Esophagus squamous epithelium (tissue), 5 donors: ENCODE results near the gene MFAP3. TPM values are rescaled to one million over a fixed set of nuclear protein-coding genes. Genes with fewer than 3 reads are reported as not detected.

Source experiments
- DNase-seq: peaks from one replicate; lab custom pipeline; 2025; lab: John Stamatoyannopoulos, UW
- H3K27ac ChIP-seq, 4 donors: fragments of 200-600 bp; sonication (generic); one replicate each; pipeline ENCODE4 v1.5.1; 2016 to 2019; ENCODE audit warnings: mild to moderate bottlenecking in 1 of 4
- H3K27me3 ChIP-seq, 4 donors: fragments of 200-600 bp; sonication (generic); 1 replicate in 3 of 4; 2 replicates in 1 of 4; pipeline versions ENCODE4 v1.5.1 to v1.6.0; 2017 to 2021; ENCODE audit warnings: antibody characterized with exemption in 1 of 4
- H3K36me3 ChIP-seq, 3 donors: fragments of 200-600 bp; sonication (generic); one replicate each; pipeline ENCODE4 v1.5.1; 2016 to 2019
- H3K4me1 ChIP-seq, 3 donors: fragments of 200-600 bp; sonication (generic); one replicate each; pipeline ENCODE4 v1.5.1; 2017 to 2019
- H3K4me3 ChIP-seq, 4 donors: fragments of 200-600 bp; sonication (generic); 1 replicate in 3 of 4; 2 replicates in 1 of 4; pipeline ENCODE4 v1.5.1; 2016 to 2019; ENCODE audit warnings: mild to moderate bottlenecking in 2 of 4, moderate library complexity in 1 of 4
- H3K9me3 ChIP-seq, 3 donors: fragments of 200-600 bp; sonication (generic); one replicate each; pipeline ENCODE4 v1.5.1; 2016 to 2019
- POLR2A ChIP-seq, 4 donors: fragments of 450-650 bp; IDR thresholded peaks; one replicate each; pipeline ENCODE4 v1.6.1; 2017; ENCODE audit warnings: antibody characterized with exemption in 4 of 4, mild to moderate bottlenecking in 4 of 4, moderate library complexity in 3 of 4
- WGBS, 2 donors: methylation state at CpG; one replicate each; pipeline ENCODE4 v1.1.5; 2018; 5-methylcytosine and 5-hydroxymethylcytosine counted together
- intact Hi-C: fragments of 100-400 bp; cut with DNase I; formaldehyde crosslinking; loops from one replicate; pipeline ENCODE4 v1.15.0; 2022
- total RNA-seq, 4 donors: library from RNA; depleted of rRNA; stranded (reverse); fragments of >200 nt; gene quantifications; one replicate each; pipeline ENCODE4 v1.1.0, GENCODE V29; 2016
- TF ChIP-seq, protein P1 (sequence below), 6 experiments: fragments of 450-650 bp in 4 of 6; fragments of 200-600 bp in 2 of 6; sonication (generic) in 2 of 6; IDR thresholded peaks; one replicate each; pipeline ENCODE4 v1.5.1; 2016 to 2019; ENCODE audit warnings: antibody characterized with exemption in 6 of 6, mild to moderate bottlenecking in 4 of 6, moderate library complexity in 4 of 6
- donor health status: DM: yes; HTN: yes; CAD: no.

Gene MFAP3
- total RNA-seq, 4 donors from 2014 or later: 29.0 to 58.1 (median 45.5) TPM

DNA sequence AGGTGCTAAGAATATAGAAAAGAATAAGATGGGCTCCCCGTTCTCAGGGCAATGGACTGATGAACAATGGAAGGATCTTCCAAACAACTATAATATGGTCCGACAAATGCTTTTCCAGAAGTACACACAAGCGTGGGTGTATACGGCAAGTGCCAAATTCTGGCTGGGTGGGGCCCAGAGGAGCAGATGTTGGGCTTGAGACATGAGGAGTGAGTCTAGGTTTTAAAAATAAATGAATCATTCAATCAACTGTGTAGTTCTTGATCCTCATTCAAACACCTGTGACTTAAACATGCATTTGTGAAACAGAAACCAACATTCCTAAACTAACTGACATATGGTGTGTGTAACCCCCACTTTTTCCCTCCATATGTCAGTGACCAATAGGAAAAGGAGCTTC is 47.9 kb downstream of the MFAP3 start:
- TF ChIP-seq, protein P1, sequence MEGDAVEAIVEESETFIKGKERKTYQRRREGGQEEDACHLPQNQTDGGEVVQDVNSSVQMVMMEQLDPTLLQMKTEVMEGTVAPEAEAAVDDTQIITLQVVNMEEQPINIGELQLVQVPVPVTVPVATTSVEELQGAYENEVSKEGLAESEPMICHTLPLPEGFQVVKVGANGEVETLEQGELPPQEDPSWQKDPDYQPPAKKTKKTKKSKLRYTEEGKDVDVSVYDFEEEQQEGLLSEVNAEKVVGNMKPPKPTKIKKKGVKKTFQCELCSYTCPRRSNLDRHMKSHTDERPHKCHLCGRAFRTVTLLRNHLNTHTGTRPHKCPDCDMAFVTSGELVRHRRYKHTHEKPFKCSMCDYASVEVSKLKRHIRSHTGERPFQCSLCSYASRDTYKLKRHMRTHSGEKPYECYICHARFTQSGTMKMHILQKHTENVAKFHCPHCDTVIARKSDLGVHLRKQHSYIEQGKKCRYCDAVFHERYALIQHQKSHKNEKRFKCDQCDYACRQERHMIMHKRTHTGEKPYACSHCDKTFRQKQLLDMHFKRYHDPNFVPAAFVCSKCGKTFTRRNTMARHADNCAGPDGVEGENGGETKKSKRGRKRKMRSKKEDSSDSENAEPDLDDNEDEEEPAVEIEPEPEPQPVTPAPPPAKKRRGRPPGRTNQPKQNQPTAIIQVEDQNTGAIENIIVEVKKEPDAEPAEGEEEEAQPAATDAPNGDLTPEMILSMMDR (IDR thresholded peaks at IDR 0.05): no peak
- TF ChIP-seq POLR2A (IDR thresholded peaks at IDR 0.05): no peak
- intact Hi-C loops: no loop called here
- WGBS, 2 donors: 52 to 56% methylated on average over 4 of the region's 4 CpGs
- Histone ChIP-seq H3K4me1 (peaks cover 0 to 3% (median 0%) of the 10 kb centered on the region in 3 donors), H3K4me3 (no peak overlapping the region), H3K36me3 (no peaks in the 10 kb centered on the region), H3K27ac (no peak overlapping the region), H3K27me3 (no peaks in the 10 kb centered on the region), H3K9me3 (no peaks in the 10 kb centered on the region)
- no peak for DNase-seq

DNA sequence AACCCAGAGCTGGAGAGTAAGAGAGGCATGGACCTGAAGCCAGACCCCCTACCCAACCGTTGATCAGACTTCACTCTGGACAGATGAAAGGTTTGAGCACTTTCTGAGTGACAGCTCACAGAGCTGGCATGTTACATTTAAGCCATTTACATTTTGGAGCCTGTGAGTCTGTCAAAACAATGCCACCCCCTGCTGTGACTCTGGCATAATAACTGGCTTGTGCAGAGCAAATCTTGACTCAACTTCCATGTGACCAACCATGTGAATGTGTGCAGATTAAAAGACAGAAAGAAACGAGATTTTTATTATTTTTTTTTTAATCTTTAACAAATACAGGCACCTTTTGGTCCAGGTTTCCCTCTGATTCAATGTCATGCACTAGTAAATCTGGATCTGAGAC is 48.5 kb downstream of the MFAP3 start:
- no peak overlapping the region for H3K27ac ChIP-seq
- H3K4me1 ChIP-seq: peaks cover 0 to 8% (median 0%) of the 10 kb centered on the region in 3 donors
- no peak overlapping the region for H3K4me3 ChIP-seq
- no peaks in the 10 kb centered on the region for H3K9me3 ChIP-seq
- TF ChIP-seq, protein P1 (IDR thresholded peaks at IDR 0.05): no peak
- no peak for TF ChIP-seq POLR2A (IDR thresholded peaks at IDR 0.05)
- intact Hi-C loops: no loop called here
- no peak for DNase-seq
- no peaks in the 10 kb centered on the region for H3K27me3 ChIP-seq
- no peaks in the 10 kb centered on the region for H3K36me3 ChIP-seq
- WGBS, 2 donors: 33 to 34% methylated on average over 2 of the region's 2 CpGs

DNA sequence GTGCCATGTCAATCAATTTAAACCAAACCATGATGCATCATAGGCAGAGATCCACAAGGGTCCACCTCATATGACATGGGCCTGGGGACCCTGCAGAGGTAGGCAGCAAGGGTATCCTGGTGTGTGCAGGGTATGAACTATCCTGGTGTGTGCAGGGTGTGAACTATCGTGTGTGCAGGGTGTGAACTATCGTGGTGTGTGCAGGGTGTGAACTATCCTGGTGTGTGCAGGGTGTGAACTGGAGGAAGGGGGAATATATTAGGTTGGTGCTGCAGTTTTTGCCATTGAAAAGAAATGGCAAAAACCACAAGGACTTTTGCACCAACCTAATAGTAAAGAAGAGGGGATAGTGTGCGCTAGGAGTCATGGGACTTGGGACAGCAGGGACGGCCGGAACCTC is 50.0 kb downstream of the MFAP3 start:
- Histone ChIP-seq H3K4me1 (peaks cover 0 to 8% (median 0%) of the 10 kb centered on the region in 3 donors), H3K36me3 (no peaks in the 10 kb centered on the region), H3K4me3 (no peak overlapping the region), H3K27me3 (no peaks in the 10 kb centered on the region), H3K27ac (no peak overlapping the region), H3K9me3 (no peaks in the 10 kb centered on the region)
- WGBS, 2 donors: 93 to 95% methylated on average over 5 of the region's 5 CpGs
- intact Hi-C loops: no loop called here
- no peak for DNase-seq
- TF ChIP-seq, protein P1 (IDR thresholded peaks at IDR 0.05): no peak
- TF ChIP-seq POLR2A (IDR thresholded peaks at IDR 0.05): no peak

DNA sequence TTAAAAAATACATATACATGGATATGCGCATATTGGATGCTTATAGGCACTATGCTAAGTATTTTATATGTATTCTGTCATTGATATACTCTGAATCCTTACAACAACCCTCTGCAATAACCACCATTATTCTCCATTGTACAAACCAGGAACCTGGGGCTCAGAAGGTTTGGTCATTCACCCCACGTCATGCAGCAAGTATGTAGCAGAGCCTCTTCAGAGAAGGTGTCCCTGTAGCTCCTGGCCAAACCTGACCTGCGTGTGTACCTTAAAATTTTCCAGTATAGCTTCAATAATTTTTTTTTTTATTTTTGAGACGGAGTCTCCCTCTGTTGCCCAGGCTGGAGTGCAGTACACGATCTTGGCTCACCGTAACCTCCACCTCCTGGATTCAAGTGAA is 51.9 kb downstream of the MFAP3 start:
- H3K27me3 ChIP-seq: no peaks in the 10 kb centered on the region
- WGBS, 2 donors: 83 to 90% methylated on average over 6 of the region's 6 CpGs
- no peak overlapping the region for H3K4me3 ChIP-seq
- H3K9me3 ChIP-seq: no peaks in the 10 kb centered on the region
- TF ChIP-seq, protein P1 (IDR thresholded peaks at IDR 0.05): no peak
- TF ChIP-seq POLR2A (IDR thresholded peaks at IDR 0.05): no peak
- no peaks in the 10 kb centered on the region for H3K36me3 ChIP-seq
- no peak for DNase-seq
- H3K27ac ChIP-seq: no peak overlapping the region
- intact Hi-C loops: no loop called here
- H3K4me1 ChIP-seq: peaks cover 0 to 8% (median 0%) of the 10 kb centered on the region in 3 donors

DNA sequence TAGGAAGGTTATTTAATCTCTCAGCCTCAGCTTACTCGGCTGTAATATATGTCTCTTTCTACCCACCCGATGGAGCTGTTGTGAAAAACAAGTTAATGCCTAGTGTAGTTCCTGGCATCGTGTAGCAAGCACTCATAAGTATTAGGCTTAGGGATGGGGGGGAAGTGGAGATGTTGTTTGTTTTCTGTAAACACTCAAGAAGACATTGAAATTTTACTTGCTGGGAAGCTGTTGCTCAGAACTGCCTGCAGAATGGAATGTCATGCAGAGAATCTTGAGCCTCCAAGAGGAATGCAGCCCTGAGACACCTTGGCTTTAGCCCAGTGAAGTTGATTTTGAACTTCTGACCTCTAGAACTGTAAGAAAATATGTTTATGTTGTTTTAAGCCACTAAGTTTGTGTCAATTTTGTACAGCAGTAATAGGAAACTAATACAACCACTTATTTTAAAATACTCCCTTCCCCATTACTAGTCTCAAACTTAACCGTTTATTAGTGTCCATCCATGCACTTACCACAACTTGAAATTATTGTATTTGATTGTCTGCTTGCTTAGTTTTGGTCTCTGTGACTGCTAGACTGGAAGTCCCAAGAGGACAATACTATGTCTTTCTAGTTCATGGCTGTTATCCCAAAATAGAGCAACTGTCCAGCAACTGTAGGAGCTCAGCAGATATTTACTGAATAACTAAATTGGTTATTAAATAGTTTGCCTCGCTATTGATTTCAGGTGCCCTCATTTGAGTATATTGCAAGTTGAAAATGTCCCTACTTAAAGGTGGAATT is 53.8 kb downstream of the MFAP3 start:
- H3K4me3 ChIP-seq: no peak overlapping the region
- WGBS, 2 donors: 54 to 62% methylated on average over 5 of the region's 5 CpGs
- no peaks in the 10 kb centered on the region for H3K27me3 ChIP-seq
- peaks cover 0 to 5% (median 0%) of the 10 kb centered on the region in 3 donors for H3K4me1 ChIP-seq
- DNase-seq: no peak
- intact Hi-C loops: no loop called here
- no peak overlapping the region for H3K27ac ChIP-seq
- no peaks in the 10 kb centered on the region for H3K36me3 ChIP-seq
- no peak for TF ChIP-seq POLR2A (IDR thresholded peaks at IDR 0.05)
- TF ChIP-seq, protein P1 (IDR thresholded peaks at IDR 0.05): no peak
- no peaks in the 10 kb centered on the region for H3K9me3 ChIP-seq
